Right lobe of liver (tissue), 6 donors: ENCODE results near the gene UBE2QL1. TPM values are rescaled to one million over a fixed set of nuclear protein-coding genes. Genes with fewer than 3 reads are reported as not detected.

Experiments used
- ATAC-seq, 4 donors: fragments of 200-7000 bp; cut with Tn5 transposase; one replicate each; pipeline ENCODE4 v1.9.1; 2020; ENCODE audit warnings: mild to moderate bottlenecking in 4 of 4, moderate library complexity in 4 of 4
- DNase-seq, 3 donors: peaks; one replicate each; pipeline ENCODE4 v3.0.0-alpha.2; 2020
- H3K27ac ChIP-seq, 3 donors: fragments of 200-600 bp; one replicate each; pipeline ENCODE4 v1.8.0; 2022
- H3K27me3 ChIP-seq, 2 donors: fragments of 200-600 bp; one replicate each; pipeline ENCODE4 v1.8.0; 2022
- H3K36me3 ChIP-seq, 4 donors: fragments of 200-600 bp; sonication (generic) in 1 of 4; one replicate each; pipeline versions ENCODE4 v1.5.1 to v1.8.0; 2017 to 2022; ENCODE audit warnings: control low read depth in 1 of 4
- H3K4me1 ChIP-seq, 4 donors: fragments of 200-600 bp; sonication (generic) in 1 of 4; one replicate each; pipeline versions ENCODE4 v1.5.1 to v1.8.0; 2017 to 2022; ENCODE audit warnings: control low read depth in 1 of 4
- H3K4me3 ChIP-seq, 3 donors: fragments of 200-600 bp; one replicate each; pipeline ENCODE4 v1.8.0; 2022
- H3K9me3 ChIP-seq, 4 donors: fragments of 200-600 bp; sonication (generic) in 1 of 4; one replicate each; pipeline versions ENCODE4 v1.5.1 to v1.8.0; 2017 to 2022; ENCODE audit warnings: control low read depth in 1 of 4
- POLR2A ChIP-seq: fragments of 450-650 bp; IDR thresholded peaks from one replicate; pipeline ENCODE4 v1.6.1; 2017; ENCODE audit warnings: antibody characterized with exemption, mild to moderate bottlenecking
- WGBS: methylation state at CpG from one replicate; pipeline ENCODE4 v1.1.6; 2018; ENCODE audit warnings: low coverage, low lambda C conversion rate; ENCODE audit not compliant: insufficient coverage; ENCODE audit errors: missing lambda C conversion rate; 5-methylcytosine and 5-hydroxymethylcytosine counted together
- intact Hi-C, 2 donors: fragments of 100-400 bp; cut with DNase I; formaldehyde crosslinking; loops; one replicate each; pipeline versions ENCODE4 v1.11.2 to v1.14.1; 2022
- total RNA-seq, 6 experiments: library from RNA; depleted of rRNA in 2 of 6; stranded (reverse); fragments of >200 nt in 2 of 6; fragmentation: NEBNext Ultra II Directional in 3 of 6; extraction: Animal tissue kit (Norgen Biotek cat#: 25700) in 3 of 6; gene quantifications; one replicate each; pipeline versions ENCODE4 v1.1.0 to v1.2.4, GENCODE V29; 2016 to 2023
- TF ChIP-seq, protein P1 (sequence below), 4 donors: fragments of 200-600 bp in 3 of 4; fragments of 450-650 bp in 1 of 4; IDR thresholded peaks; one replicate each; pipeline versions ENCODE4 v1.5.1 to v1.8.0; 2016 to 2022; ENCODE audit warnings: antibody characterized with exemption in 4 of 4, mild to moderate bottlenecking in 2 of 4
- donor health status: DM: no; HTN: yes; CAD: no.
- donor health status: DM: no; HTN: no; CAD: no.
- donor health status: DM: no; HTN: no; CAD: no.
- donor health status: DM: no; HTN: yes; CAD: no.
- donor health status: DM: no; HTN: yes; CAD: no.

The UBE2QL1 gene
- total RNA-seq, 6 experiments from 2014 or later: 0.20 to 0.74 (median 0.54) TPM

DNA sequence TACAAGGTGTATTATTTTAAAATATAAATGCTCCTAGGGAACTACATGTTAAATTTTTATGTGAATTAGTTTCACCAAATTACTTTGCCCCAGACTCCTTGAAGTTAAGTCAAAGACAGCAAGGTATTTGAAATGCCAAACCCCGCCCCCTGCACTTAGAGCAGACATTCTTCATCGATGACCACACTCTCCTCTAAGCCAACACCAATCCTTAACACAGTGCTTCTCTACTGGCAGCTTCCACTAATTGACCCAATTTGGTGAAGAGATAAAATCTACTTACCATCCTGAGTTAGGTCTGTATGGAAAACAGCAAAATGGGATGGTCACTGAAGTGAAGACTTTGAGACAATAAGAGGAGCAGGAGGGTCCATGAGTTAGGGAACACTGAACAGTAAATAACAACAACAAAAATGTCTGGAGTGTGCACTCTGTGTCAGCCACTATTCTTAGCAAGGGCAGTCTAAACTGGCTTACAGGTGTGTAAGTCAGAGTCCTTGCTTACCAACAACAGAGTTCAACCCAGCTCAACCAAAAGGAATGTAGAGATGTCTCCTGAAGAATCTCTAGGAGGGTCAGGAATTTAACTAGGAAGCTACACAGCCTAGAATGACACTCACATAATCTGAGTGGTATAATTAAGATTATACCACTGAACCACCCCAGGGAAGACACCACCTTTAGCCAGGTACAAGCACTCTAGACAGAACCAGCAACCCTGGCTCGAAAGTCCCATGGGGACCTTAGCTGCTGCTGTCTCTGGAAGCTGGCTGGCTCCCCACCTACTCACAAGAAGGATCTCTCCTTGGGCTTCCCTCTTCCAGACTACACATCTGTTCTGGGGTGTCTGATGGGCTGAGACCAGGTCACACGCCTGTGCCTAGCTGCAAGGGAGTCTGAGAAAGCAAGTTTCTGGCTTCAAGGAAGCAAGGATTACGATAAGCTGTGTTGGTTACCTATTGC is 8.8 kb upstream of the UBE2QL1 start:
- Histone ChIP-seq H3K9me3 (no peaks in the 10 kb centered on the region), H3K27ac (no peak overlapping the region), H3K27me3 (no peaks in the 10 kb centered on the region), H3K4me1 (no peaks in the 10 kb centered on the region), H3K4me3 (no peak overlapping the region), H3K36me3 (no peaks in the 10 kb centered on the region)
- intact Hi-C loops: no loop called here
- no peak for DNase-seq
- no peak for ATAC-seq
- 62% methylated on average over 3 of the region's 5 CpGs for WGBS
- no peak for TF ChIP-seq POLR2A
- TF ChIP-seq, protein P1, sequence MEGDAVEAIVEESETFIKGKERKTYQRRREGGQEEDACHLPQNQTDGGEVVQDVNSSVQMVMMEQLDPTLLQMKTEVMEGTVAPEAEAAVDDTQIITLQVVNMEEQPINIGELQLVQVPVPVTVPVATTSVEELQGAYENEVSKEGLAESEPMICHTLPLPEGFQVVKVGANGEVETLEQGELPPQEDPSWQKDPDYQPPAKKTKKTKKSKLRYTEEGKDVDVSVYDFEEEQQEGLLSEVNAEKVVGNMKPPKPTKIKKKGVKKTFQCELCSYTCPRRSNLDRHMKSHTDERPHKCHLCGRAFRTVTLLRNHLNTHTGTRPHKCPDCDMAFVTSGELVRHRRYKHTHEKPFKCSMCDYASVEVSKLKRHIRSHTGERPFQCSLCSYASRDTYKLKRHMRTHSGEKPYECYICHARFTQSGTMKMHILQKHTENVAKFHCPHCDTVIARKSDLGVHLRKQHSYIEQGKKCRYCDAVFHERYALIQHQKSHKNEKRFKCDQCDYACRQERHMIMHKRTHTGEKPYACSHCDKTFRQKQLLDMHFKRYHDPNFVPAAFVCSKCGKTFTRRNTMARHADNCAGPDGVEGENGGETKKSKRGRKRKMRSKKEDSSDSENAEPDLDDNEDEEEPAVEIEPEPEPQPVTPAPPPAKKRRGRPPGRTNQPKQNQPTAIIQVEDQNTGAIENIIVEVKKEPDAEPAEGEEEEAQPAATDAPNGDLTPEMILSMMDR (IDR thresholded peaks at IDR 0.05): no peak

DNA sequence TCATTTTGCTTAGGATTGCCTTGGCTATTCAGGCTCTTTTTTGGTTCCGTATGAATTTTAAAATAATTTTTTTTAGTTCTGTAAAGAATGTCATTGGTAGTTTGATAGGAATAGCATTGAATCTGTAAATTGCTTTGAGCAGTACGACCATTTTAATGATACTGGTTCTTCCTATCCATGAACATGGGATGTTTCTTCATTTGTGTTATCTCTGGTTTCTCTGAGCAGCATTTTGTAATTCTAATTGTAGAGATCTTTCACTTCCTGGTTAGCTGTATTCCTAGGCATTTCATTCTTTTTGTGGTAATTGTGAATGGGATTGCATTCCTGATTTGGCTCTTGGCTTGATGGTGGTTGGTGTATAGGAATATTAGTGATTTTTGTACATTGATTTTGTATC is 6.3 kb upstream of the UBE2QL1 start:
- Histone ChIP-seq H3K4me3 (no peak overlapping the region), H3K4me1 (no peaks in the 10 kb centered on the region), H3K27ac (no peak overlapping the region), H3K36me3 (no peaks in the 10 kb centered on the region), H3K27me3 (no peaks in the 10 kb centered on the region), H3K9me3 (no peaks in the 10 kb centered on the region)
- DNase-seq (no peak), ATAC-seq (no peak)
- intact Hi-C loops: no loop called here
- WGBS: 64% methylated on average over 2 of the region's 2 CpGs
- TF ChIP-seq, protein P1 (IDR thresholded peaks at IDR 0.05): no peak
- TF ChIP-seq POLR2A: no peak

GRCh38 chr5:6443326-6443725 is 5.3 kb upstream of the UBE2QL1 start:
- DNase-seq (no peak), ATAC-seq (no peak)
- TF ChIP-seq, protein P1 (IDR thresholded peaks at IDR 0.05): no peak
- no peak for TF ChIP-seq POLR2A
- Histone ChIP-seq H3K36me3 (no peaks in the 10 kb centered on the region), H3K4me1 (no peaks in the 10 kb centered on the region), H3K4me3 (no peak overlapping the region), H3K9me3 (no peaks in the 10 kb centered on the region), H3K27ac (no peak overlapping the region), H3K27me3 (no peaks in the 10 kb centered on the region)
- 52% methylated on average over 5 of the region's 5 CpGs for WGBS
- intact Hi-C loops: no loop called here

GRCh38 chr5:6446042-6446441 is 2.6 kb upstream of the UBE2QL1 start:
- Histone ChIP-seq H3K4me1 (peaks cover 0 to 5% (median 0%) of the 10 kb centered on the region in 4 donors), H3K4me3 (no peak overlapping the region), H3K27me3 (no peaks in the 10 kb centered on the region), H3K36me3 (no peaks in the 10 kb centered on the region), H3K27ac (no peak overlapping the region), H3K9me3 (no peaks in the 10 kb centered on the region)
- ATAC-seq (no peak), DNase-seq (no peak)
- 80% methylated on average over 4 of the region's 12 CpGs for WGBS
- TF ChIP-seq POLR2A: no peak
- TF ChIP-seq, protein P1 (IDR thresholded peaks at IDR 0.05): no peak
- intact Hi-C loops: no loop called here
